Measurements from ENCODE around the gene FBN1. TPM values are rescaled to one million over a fixed set of nuclear protein-coding genes. Genes with fewer than 3 reads are reported as not detected.

The FBN1 gene
- total RNA-seq, 1 donor from 2014 or later = 164 TPM

GRCh38 chr15:48582452-48583247 is 62.9 kb downstream of the FBN1 start:
- H3K4me1 ChIP-seq = peaks cover 12 to 28% of the 10 kb centered on the region in 2 donors
- no peak overlapping the region for H3K4me3 ChIP-seq
- intact Hi-C loops (cut with DNase I) = no loop called here
- no peaks in the 10 kb centered on the region for H3K27me3 ChIP-seq
- H3K9me3 ChIP-seq = no peaks in the 10 kb centered on the region
- no peak for TF ChIP-seq CTCF (IDR thresholded peaks at IDR 0.05)
- no peaks in the 10 kb centered on the region for H3K36me3 ChIP-seq
- H3K27ac ChIP-seq = peak overlapping the region; percentile 0 to 56
- no peak for DNase-seq (ENCODE audit: low spot score in 2 of 2)

GRCh38 chr15:48581219-48581618 is 64.3 kb downstream of the FBN1 start:
- DNase-seq (ENCODE audit: low spot score in 2 of 2) = no peak
- Histone ChIP-seq H3K27ac (peak overlapping the region in 1 of 2 donors; percentile 0), H3K36me3 (no peaks in the 10 kb centered on the region), H3K4me3 (peak overlapping the region in 1 of 2 donors; percentile 50), H3K9me3 (no peaks in the 10 kb centered on the region), H3K4me1 (peaks cover 12 to 28% of the 10 kb centered on the region in 2 donors), H3K27me3 (no peaks in the 10 kb centered on the region)
- intact Hi-C loops (cut with DNase I) = no loop called here
- TF ChIP-seq CTCF (IDR thresholded peaks at IDR 0.05) = no peak

GRCh38 chr15:48580736-48581135 is 64.8 kb downstream of the FBN1 start:
- H3K27me3 ChIP-seq = no peaks in the 10 kb centered on the region
- peak overlapping the region in 1 of 2 donors; percentile 50 for H3K4me3 ChIP-seq
- H3K9me3 ChIP-seq = no peaks in the 10 kb centered on the region
- intact Hi-C loops (cut with DNase I) = no loop called here
- H3K27ac ChIP-seq = peak overlapping the region in 1 of 2 donors; percentile 6
- no peaks in the 10 kb centered on the region for H3K36me3 ChIP-seq
- H3K4me1 ChIP-seq = peaks cover 12 to 28% of the 10 kb centered on the region in 2 donors
- DNase-seq (ENCODE audit: low spot score in 2 of 2) = no peak
- no peak for TF ChIP-seq CTCF (IDR thresholded peaks at IDR 0.05)

- Histone ChIP-seq H3K4me1 (peaks cover 12 to 26% of the 10 kb centered on the region in 2 donors), H3K27me3 (no peaks in the 10 kb centered on the region), H3K27ac (peak overlapping the region; percentile 6 to 71), H3K36me3 (no peaks in the 10 kb centered on the region), H3K4me3 (peak overlapping the region; percentile 25 to 50), H3K9me3 (no peaks in the 10 kb centered on the region)
- no peak for DNase-seq (ENCODE audit: low spot score in 2 of 2)
- intact Hi-C loops (cut with DNase I) = no loop called here
- no peak for TF ChIP-seq CTCF (IDR thresholded peaks at IDR 0.05)
These were observed 65.4 kb downstream of the FBN1 start for GRCh38 chr15:48579945-48580671.

- Histone ChIP-seq H3K4me1 (peaks cover 9 to 15% of the 10 kb centered on the region in 2 donors), H3K36me3 (no peaks in the 10 kb centered on the region), H3K9me3 (no peaks in the 10 kb centered on the region), H3K27me3 (no peaks in the 10 kb centered on the region), H3K27ac (no peak overlapping the region), H3K4me3 (no peak overlapping the region)
- no peak for TF ChIP-seq CTCF (IDR thresholded peaks at IDR 0.05)
- intact Hi-C loops (cut with DNase I) = no loop called here
- DNase-seq (ENCODE audit: low spot score in 2 of 2) = no peak
These were observed 66.5 kb downstream of the FBN1 start for GRCh38 chr15:48578965-48579364.
